HG03342 (cell line): ENCODE results near the gene RNF144B.

Source experiments
- ATAC-seq: cut with Tn5 transposase; IDR thresholded peaks from one replicate; pipeline ENCODE4 v1.9.1; 2021; ENCODE audit warnings: mild to moderate bottlenecking, moderate library complexity; ENCODE audit not compliant: unreplicated experiment

The RNF144B gene

DNA sequence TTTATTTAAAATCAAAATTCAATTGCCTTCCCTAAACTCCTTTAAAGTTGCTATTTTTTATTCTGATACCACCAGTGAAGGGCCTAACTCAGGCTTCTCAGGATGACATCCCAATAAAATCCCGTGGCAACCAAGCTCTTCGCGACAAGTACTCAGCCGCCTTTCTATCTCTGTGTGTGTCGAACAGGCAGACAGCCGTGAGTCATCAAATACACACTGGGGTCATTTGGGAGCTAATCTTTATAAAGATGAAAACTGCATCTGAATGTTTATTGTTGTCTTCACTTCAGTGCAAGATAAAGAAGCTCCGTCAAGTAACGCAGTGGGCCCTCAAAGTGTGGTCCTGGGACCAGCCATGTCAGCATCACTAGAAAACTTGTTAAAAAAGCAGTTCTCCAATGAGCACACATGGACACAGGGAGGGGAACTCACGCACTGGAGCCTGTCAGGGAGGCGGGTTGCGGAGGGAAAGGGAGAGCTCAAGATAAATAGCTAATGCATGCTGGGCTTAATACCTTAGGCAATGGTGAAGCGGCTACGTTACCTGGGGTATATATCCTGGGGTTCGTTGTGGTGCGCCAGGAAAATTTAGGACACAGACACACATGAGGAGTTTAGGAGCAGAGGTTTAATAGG is 119.3 kb downstream of the RNF144B start:
- no peak for ATAC-seq

DNA sequence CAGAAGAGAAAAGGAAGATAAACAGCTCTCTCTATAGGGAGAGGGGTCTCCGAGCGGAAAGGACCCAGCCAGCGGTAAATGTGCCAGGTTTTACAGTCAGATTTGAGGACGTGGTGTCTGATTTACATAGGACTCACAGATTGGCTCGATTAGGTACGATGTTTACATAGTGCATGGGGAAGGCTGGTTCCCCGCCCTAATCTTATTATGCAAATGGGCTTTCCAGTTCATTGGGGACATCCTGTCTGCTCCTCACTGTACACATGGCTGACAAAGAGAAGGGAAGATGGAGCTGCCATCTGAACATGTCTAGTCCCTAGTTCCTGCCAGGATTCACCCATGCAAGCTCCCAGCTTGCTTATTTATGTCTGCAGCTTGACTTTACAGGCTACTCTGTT is 119.9 kb downstream of the RNF144B start:
- no peak for ATAC-seq

DNA sequence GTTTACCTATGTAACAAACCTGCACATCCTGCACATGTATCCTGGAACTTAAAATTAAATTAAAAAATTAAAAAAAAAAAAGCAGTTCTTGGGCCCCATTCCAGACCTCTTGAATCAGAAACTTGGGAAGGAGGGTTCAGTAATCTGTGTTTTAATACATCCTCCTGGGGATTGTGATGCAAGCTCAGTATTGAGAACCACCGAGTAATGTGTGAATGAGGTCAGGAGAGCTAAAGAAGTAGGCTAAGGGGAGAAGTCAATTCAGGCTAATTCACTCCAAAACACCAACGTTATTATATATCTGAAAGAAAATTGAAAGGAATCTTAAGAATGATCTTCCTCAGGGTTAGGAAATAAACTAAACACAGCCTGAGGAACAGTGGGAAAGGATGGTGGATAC is 120.4 kb downstream of the RNF144B start:
- no peak for ATAC-seq

DNA sequence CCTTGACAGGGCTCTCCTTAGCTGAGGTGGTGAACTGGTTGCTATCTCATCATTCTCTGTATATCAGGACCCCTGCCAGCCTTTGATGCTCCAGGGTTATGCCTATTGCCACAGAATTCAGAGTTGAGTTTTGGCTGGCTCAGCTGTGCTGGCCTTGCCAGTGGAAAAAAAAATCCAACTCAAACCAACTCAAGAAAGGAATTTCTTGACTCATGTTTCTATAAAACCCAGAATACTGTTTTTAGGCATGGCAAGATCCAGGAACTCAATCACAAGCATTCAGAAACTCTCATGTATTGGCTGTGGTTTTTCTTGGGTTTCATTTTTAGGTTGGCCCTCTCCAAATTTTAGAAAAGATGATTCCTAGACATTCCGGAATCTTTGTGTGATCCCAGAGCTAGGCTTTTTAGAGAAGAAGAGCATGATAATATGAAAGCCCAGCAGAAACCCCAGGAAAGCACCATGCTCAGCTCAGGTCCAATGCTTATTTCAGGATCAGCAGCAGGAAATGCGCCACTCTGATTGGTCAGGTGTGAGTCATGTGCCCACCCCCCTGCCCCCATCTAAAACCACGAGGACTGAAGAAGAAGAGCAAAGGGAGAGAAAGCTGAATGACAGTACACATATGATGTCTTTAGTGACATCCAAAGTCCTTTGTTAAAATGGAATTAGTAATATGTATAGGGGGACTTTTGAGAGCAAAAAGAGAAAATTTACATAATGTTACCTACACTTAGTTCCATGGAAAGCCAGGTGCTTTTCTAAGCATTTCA is 122.9 kb downstream of the RNF144B start:
- ATAC-seq: no peak

DNA sequence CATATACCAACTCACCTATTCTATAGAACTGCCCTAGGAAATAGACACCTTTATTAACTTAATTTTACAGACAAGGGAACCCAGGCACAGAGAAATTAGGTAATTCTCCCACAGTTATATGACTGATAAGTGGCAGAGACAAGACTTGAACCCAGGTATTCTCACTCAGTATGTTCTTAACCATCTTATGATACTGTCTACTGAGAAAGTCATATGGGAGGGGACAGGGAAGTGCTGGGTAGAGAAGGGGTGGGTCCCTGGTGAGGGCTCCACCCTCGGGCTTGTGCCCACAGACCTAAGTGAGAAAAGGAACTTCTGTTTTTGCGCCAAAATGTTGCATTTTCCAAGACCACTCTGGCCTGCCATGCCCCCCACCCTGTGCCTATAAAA is 123.5 kb downstream of the RNF144B start:
- no peak for ATAC-seq

GRCh38 chr6:18511211-18511610 is 124.1 kb downstream of the RNF144B start:
- no peak for ATAC-seq

GRCh38 chr6:18513253-18513798 is 126.2 kb downstream of the RNF144B start:
- no peak for ATAC-seq

GRCh38 chr6:18514180-18514579 is 127.0 kb downstream of the RNF144B start:
- ATAC-seq: no peak

DNA sequence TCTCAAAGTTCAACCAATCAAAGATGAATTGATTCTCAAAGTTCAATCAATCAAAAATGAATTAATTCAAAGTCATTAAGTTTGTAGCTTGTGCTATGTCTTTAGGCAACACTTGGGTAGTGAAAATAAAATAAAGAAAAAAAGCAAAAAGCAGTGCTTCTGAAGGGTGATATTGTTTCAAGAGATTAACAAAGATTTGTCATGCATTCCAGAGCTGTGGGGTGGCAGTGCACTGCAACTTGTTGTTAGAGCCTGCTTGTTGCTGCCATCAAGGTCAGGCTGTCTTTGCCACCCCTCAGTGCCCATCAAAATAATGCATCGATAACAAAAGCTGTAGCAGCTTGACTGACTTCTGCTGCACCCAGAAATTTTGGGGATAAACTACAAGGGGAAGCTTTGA is 128.6 kb downstream of the RNF144B start:
- ATAC-seq: no peak
